GM19351 (cell line): ENCODE data around the gene ARHGAP24.

Experiments used
- ATAC-seq: cut with Tn5 transposase; IDR thresholded peaks from one replicate; pipeline ENCODE4 v1.9.1; 2021; ENCODE audit warnings: mild to moderate bottlenecking, moderate library complexity; ENCODE audit not compliant: unreplicated experiment

The ARHGAP24 gene

DNA sequence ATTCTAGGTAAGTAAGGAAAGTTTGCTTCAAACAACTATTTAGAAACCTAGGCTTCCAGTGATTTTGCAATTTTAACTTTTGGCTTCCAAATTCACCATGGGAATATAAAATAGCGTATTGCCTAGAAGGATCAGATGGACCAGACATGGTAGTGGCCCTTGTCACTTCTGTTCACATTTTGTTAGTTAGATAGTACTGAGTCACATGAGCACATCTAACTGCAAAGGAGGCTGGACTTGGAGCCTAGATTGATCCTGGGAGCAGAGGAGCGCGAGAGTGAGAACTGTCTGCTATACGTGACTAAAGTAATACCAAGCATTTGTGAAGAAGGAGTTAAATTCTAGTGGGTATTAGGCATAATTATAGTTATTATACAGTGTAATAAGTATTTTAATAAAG lies 102.4 kb downstream of the ARHGAP24 start:
- ATAC-seq = no peak

DNA sequence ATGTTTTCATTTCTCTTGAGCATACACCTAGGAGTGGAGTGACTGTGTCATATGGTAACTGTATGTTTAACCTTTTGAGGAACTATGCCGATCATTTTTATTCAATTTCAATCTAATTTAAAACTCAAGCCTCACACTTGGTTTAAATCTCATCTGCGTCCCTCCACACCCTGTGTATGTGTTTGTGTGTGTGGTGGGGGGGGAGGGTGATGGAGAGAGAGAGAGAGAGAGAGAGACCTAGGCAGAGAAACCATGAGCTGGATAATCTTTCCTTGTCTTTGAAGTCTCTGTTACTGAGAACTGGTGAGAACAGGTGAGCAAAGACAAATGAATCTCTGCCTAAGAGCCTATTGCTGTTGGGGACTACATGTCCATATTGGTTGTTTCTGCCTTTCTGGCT lies 105.0 kb downstream of the ARHGAP24 start:
- no peak for ATAC-seq

DNA sequence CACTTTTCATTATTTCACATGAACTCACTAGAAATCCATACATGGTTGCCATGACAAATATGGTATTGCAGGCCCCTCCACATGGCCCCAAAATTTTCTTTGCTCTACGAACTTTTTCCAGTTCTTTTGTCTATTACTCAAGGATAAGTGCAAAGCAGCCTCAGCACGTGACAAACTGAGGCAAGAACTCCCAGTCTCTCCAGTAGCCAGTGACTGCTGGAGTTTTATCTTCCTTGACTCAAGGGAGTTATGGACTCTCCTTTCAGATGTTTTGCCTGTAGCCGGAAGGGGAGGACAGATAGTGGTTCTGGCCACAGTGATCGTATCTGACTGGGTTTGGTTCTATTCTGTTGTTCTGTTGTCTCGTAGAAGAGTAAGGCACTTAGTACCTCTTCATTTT lies 105.5 kb downstream of the ARHGAP24 start:
- no peak for ATAC-seq

DNA sequence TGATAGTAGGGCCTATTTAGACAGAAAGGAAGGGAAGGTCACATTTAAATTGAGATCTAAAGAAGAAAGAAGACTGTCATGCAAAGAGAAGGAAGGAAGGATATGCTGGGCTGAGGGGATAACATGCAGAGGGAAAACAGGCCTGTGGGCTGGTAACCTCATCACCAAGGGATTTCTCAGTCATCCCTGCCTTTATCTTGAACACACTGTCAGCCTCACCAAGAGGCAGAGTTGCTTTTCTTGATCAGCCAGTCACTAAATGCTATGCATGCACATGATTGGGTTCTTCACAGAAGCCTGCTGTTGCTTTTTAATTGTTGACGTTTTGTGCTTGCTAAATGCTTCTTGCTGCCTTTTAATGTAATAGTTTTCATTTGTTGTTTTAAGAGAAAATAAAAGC lies 113.0 kb downstream of the ARHGAP24 start:
- no peak for ATAC-seq

DNA sequence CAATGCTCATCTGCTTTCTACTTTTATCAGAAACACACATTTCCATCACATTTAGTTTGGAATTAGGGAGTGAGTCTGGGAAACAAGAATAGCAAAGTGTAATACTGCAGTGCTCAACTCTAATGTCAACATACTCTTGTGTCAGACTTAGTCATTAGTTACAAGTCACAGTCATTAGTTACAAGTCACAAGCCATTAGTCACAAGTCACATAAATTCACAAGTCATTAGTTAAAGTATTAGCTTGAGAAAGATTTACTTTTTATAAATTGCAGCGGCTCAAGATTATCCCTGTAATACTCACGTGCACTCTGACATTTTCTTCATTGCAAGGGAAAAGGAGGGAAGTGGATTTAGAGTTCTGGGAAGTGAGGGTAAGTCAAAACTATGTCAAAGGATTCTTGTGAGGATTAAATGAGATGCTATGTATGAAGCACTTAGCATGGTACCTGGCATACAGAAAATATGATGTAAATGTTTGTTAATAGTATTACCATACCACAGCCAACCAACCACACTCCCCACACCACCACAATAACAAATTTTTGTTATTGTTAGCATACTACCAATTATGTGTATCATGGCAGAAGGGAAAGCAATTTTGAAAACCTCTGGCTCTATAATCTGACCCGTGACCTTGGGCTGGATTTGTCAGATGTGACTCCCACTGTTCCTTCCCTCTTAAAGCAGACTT lies 116.6 kb downstream of the ARHGAP24 start:
- ATAC-seq = no peak

DNA sequence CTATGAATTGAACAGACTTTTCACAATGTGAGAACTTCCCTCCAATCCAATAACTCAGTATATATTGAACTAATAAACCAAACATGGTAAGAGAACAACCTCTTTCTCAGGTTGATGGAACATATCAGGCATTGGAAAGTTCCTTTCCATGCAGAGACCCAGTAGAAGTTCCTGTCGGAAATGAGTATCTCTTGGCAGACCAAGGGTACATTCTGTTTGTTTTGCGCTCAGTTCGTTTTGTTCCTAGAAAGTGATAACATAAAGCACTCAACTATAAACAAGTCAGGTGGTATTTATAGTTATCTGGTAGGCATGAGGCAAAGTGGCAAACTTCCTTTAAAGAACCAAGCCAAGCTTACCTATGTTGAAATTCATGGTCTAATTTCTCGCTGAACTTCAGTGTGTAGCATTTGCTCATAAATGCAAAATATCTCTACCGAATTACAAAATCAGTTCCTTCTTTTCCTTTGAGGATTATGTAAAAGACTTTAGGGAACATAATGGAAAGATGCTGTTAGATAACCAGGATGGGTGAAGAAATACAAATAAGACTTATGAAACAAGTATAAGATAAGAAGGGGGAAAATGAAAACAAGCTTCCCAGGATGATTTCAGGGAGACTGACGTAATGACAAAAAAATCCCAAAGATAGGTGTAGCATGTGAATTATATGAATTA lies 120.3 kb downstream of the ARHGAP24 start:
- ATAC-seq = no peak

DNA sequence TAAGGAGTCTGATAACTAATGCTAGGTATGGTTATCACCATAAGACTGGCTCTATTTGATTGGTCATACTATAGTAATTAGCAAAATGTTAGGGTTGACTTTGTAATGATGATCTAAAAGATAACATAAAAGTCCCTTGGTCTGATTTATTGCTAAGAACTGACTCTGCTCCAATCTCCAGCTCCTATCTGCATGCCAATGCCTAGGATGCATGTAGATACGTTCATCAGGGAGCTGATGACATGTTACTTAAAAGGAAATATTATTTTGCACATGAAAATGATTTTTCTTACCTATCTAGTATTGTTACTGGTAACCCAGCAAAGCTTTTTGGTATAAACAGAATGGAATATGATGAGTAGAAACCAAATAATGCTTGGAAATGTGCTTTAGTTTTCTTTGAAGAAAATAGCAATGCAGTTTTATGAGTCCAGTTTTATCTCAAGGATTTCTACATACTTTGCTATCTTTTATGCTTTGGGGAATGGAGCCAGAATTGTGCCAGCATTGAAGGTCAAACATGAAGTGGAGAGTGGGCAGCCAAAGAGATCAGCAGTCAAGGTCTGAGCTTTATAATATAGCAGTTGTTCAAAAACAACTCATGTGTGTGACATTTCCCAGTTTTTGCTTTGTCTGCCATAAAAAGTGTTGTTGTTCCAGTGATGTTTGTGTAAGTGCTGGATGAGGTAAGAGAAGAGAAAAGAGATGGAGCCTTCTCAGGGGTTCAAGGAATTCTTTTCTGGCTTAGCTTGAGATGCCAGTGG lies 121.0 kb downstream of the ARHGAP24 start:
- no peak for ATAC-seq

DNA sequence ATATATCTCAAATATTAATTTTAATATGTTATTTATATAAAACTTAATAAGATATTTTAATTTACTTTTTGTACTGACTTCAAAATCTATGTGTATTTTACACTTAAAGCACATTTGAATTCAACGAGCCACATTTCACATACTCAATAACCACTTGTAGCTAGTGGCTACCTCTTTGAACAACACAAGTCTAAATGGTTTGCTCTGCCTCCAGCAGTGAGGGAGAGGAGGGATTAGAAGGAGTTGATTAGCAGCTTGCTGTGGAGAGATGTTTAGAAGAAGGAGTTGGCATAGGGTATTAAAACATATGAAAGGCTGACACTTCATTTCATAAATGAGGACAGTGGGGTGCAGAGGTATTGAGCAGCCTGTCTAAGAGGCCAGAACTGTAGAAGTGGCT lies 124.0 kb downstream of the ARHGAP24 start:
- ATAC-seq = no peak

DNA sequence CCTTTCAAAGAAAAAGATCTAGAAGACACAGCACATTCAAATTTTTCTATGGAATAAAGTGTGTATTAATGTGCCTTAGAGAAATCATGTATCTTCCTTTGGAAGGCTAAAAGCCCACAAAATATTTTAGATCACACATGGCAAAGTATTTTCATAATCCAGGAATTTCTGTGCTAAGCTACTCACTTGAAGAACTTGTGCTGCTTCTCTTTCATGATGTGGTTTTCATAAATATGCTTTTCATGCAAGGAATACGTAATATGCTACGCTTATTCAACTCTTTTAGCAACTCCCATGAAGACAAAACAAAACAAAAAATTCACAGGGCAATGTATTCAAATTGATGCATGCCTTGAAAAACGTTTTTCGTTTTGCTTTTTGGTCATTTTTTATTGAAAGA lies 125.6 kb downstream of the ARHGAP24 start:
- no peak for ATAC-seq

DNA sequence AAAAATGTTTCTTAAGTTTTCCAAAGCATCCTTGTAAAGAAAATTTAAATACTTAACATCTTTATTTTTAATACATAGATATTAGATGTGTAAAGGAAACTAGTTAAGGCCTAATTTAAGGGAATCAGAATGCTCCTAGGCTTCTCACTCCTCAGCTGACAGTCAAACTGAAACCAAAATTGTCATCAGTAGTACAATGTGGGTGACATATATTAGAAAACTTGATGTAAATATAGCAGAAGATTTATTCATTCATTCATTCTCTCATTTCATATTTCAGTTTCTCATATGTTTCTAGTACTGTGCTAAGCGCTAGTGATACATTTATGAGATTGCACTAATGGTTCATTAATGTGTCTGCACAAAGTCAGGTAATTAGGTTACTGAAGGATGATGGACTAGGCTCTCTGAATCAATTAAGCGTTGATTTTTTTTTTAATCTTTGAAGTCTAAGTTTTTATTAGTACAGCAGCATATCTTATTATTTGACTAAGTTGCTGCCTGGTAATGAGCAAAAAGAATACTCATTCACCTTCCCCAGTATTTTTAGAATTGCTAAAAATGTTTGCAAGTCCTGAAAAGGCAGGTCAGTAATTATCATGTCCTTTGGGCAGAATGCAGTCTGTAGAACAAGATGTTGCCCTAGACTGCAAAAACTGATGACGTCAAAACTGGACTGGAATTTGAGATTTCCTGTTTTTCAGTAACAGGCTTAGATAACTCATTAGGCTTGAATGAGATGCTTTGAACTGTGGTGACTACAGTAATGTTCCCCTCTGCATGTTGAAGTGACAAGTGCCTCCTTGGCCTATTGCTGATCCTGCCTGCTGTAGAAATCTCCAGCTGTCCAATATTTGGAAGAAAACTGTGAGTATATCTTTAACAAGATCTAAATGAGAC lies 128.7 kb downstream of the ARHGAP24 start:
- ATAC-seq = peak; percentile 69

DNA sequence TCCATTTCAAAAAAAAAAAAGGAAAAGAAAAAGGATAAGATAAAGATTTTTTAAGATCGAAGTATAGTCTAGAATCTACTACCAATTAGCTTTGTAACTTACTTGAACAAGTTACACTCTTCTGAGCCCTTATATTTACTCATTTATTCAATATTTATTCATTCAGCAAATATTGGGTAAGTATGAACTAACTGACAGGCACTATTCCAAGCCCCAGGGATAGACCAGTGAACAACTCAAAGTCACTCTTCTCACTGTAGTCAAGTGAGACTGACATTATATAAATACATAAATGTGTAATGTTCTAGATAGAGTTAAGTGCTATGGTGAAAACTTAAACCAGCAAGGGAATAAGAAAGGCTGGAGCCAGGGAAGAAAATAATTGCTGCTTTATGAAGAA lies 131.6 kb downstream of the ARHGAP24 start:
- ATAC-seq = no peak

DNA sequence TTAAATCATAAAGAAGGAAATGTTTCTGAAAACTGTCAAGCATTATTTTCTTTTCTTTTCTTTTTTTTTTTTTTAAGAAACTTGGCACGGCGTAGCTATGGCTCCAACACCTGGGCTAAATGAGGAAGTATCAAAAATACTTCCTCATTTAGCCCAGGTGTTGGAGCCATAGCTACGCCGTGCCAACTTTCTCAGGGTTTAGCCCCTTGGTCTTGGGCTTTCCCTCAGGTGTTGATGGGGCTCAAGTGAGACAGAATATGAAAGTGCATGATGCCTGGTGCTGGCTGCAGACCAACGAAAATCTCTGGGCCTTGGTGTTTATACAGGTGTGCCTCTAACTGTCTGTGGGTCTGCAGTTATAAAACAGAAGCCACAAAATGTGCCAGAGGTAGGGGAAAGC lies 132.7 kb downstream of the ARHGAP24 start:
- peak; percentile 48 for ATAC-seq

DNA sequence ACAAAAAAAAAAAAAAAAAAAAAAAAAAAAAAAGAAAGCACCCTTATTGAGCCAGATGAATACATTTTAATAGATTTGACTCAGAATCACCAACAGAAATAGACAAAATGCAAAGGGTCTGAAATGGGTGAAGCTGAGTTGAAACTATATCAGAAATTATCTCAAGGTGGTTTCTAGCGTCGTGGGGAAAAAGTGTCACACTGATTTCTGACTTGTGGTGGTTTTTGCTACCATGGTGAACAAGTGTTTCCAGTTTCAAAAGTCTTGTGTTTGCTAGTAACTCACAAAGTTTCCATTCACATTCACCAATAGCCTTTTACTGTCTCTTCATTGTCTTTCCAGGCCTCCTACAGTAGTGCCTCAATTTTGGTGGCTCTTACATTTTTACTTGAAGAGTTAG lies 135.5 kb downstream of the ARHGAP24 start:
- peak; percentile 91 for ATAC-seq

DNA sequence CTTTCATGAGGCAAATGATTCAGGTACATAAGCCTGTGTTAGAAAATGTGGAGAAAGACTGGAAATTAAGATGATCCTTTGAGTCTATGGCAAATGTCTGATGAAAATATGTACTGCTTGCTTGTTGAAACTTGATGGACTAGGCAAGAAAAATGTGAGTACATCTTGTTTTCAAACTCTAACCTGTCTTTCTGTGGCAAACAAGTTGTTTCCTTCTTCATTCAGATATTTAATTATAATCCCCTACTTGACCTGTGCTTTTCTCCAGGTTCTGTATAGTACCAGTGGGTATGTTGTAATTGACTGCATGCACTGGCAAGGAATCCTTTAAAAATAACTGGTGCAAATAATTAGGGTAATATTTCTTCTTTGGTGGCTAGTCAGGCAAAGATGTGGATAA lies 136.7 kb downstream of the ARHGAP24 start:
- ATAC-seq = no peak

DNA sequence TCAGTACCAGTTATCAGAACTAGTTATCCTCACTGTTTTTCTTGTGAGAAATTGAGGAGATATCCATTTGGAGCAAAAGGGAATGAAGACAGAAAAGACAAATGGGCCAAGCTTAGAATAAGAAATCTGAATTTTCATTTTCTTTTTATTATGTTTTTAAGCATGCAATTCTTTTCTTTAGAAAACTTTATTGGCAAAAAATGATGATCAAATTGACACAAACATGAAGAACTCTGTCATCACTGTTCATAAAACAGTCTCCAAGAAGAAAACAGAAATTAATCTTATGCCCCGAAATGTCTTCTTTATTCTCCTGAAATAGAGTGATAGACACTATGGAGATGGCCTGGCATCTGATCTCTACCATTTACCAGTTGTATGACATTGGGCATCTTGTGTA lies 139.0 kb downstream of the ARHGAP24 start:
- no peak for ATAC-seq

DNA sequence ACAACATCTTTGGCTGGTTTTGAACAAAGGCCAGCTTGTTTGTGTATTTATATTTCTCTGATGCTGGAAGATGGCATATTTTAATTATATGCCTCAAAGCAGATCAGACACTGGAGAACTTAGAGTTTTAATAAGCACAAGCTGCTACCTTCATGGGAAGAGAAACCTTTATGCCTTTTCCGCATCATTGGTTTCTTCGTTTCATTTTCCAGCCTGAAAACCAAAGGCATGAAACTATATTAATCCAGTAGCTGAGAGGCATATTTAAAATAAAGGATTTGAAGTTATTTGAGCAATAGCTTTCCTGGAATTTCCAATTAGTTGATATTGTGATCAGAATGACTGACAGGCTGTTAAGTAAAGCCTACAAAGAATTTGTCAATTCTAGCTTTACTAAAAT lies 141.0 kb downstream of the ARHGAP24 start:
- no peak for ATAC-seq

DNA sequence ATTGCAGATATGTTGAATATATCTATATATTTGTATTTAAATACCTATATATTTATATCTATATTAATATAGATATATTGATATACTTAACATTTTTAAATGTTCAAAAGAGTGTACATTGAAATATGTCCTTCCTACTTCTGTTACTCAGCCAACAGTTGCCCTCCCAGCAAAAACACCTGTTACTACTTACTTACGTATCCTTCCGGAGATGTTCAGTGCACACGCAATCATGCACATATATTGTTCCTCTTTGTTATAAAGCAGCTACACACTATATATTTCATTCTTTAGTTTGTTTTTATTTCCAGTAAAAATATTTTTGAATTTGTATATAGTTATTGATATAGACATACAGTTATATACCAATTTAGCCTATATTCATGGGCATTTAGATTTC lies 142.3 kb downstream of the ARHGAP24 start:
- ATAC-seq = no peak

DNA sequence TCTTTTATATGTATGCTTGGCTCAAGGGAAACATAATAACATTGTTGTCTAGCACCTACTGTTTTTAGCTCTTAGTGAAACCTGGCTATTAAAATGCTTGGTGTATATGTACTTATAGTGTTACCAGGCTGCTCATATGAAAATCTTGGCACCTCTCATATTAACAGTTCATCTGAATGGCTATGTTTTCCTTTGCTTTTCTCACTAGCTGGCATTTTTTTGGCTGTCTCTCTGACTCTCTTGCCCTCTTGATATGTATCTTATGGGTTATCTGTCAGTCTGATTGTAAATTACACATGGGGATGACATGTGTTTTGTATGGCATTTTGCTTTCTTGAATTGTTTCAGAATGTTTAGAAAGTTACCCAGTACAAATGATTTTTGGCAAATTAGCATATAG lies 158.0 kb downstream of the ARHGAP24 start:
- no peak for ATAC-seq

DNA sequence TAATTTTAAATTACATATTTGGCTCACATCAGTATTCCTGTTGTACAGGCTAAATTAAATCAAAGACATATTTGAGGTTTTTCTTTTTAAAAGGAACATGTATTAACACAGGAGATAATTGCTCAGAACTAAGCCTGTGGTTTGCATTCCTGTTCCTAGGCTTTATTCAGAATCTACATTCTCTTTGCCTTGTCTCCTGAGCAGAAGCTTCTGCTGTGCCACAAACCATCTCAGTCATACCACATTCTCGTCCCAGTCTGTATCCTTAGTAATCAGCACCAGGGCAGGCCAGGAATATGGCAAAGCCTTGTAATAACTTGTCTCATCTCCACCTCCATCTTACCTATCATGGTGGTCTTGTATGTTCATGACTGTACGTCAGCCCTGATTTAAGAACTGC lies 162.8 kb downstream of the ARHGAP24 start:
- no peak for ATAC-seq

DNA sequence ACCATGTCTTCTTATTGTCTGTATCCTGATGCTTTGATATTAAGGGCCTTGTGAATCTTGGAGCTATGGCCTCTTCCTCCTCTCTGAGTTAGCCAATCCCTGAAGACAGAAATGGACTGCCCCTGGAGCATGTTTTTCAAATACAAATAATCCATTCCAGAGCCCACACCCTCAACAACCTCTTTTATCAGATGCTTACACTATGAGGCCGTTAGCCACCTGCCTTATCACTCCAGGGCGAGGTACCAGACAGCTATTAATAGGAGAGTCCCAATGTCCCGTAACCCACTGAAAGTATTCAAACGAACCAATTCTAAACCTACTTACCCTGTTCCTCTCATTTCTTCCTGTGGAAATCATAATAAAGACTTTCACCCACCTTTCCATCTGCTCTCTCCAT lies 165.0 kb downstream of the ARHGAP24 start:
- no peak for ATAC-seq
